ENCODE data around the gene PSEN1. TPM values are rescaled to one million over a fixed set of nuclear protein-coding genes. Genes with fewer than 3 reads are reported as not detected.

Gene PSEN1
- total RNA-seq, 2 experiments from 2014 or later = 30.3 to 31.6 TPM

DNA sequence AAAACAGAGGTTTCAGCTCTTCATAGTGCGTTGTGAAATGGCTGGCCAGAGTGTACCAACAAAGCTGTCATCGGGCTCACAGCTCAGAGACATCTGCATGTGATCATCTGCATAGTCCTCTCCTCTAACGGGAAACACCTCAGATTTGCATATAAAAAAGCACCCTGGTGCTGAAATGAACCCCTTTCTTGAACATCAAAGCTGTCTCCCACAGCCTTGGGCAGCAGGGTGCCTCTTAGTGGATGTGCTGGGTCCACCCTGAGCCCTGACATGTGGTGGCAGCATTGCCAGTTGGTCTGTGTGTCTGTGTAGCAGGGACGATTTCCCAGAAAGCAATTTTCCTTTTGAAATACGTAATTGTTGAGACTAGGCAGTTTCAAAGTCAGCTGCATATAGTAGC lies 86.7 kb downstream of the PSEN1 start:
- peak overlapping the region; percentile 77 for H3K27ac Mint-ChIP-seq

DNA sequence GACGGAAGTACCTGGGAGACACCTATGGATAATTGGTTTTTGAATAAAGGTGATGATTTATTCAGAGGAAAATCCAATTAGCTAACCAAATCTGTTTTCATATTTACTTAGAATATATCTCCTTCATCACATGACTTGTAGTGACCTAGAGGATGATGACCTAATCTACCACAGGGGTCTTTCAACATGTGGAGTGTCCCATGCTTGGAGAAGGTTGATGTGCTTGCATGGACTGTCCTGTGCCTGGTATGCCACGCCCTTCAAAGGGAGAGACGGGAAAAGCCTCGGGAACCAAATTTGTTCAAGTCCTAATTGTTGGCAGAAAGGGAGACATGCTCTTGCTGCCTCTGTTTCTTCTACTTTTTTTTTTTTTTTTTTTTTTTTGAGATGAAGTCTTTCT lies 89.2 kb downstream of the PSEN1 start:
- CTCF ChIA-PET = interaction anchor here (0.6 to 1.5 kb wide), 3 partner anchors 10 to 53 kb away, joined by 3 read pairs; no protein-coding TSS in a partner anchor
- Mint-ChIP-seq H3K9me3 (no peaks in the 10 kb centered on the region), H3K4me1 (ENCODE audit: low read depth) (peaks cover 23% of the 10 kb centered on the region), H3K27me3 (no peaks in the 10 kb centered on the region), H3K4me3 (no peak overlapping the region), H3K36me3 (peaks cover 15% of the 10 kb centered on the region), H3K27ac (no peak overlapping the region)
- no peak for DNase-seq
- POLR2A ChIA-PET = no interaction called here
- intact Hi-C loops (cut with micrococcal nuclease) = no loop called here

More for the DNA sequence above, 86.7 kb downstream of the PSEN1 start:
- peak; percentile 76 for DNase-seq
- Mint-ChIP-seq H3K4me3 (no peak overlapping the region), H3K4me1 (ENCODE audit: low read depth) (peaks cover 23% of the 10 kb centered on the region), H3K27me3 (no peaks in the 10 kb centered on the region), H3K36me3 (peaks cover 32% of the 10 kb centered on the region), H3K9me3 (no peaks in the 10 kb centered on the region)
- CTCF ChIA-PET = interaction anchor here (0.6 to 1.2 kb wide), 4 partner anchors 12 to 347 kb away, joined by 3 to 7 read pairs (median 3); no protein-coding TSS in a partner anchor
- intact Hi-C loops (cut with micrococcal nuclease) = loop anchor here (2.0 kb wide), 2 partner anchors 68 to 236 kb away; partner anchors contain the start of gene NUMB
- POLR2A ChIA-PET = interaction anchor here (1.1 kb wide), 1 partner anchor 15 kb away, joined by 3 read pairs; no protein-coding TSS in a partner anchor

GRCh38 chr14:73227812-73228781 lies 91.8 kb downstream of the PSEN1 start:
- DNase-seq = no peak
- ChIA-PET POLR2A (no interaction called here), CTCF (interaction anchor here (0.9 kb wide), 1 partner anchor 244 kb away, joined by 3 read pairs; no protein-coding TSS in a partner anchor)
- no peak overlapping the region for H3K27ac Mint-ChIP-seq
- intact Hi-C loops (cut with micrococcal nuclease) = no loop called here
- H3K36me3 Mint-ChIP-seq = peaks cover 7% of the 10 kb centered on the region
- H3K4me3 Mint-ChIP-seq = no peak overlapping the region
- H3K4me1 Mint-ChIP-seq (ENCODE audit: low read depth) = peaks cover 4% of the 10 kb centered on the region
- peaks cover 2% of the 10 kb centered on the region for H3K27me3 Mint-ChIP-seq
- no peaks in the 10 kb centered on the region for H3K9me3 Mint-ChIP-seq

- Mint-ChIP-seq H3K27me3 (peaks cover 13% of the 10 kb centered on the region), H3K9me3 (no peaks in the 10 kb centered on the region), H3K36me3 (peaks cover 4% of the 10 kb centered on the region), H3K27ac (no peak overlapping the region), H3K4me3 (no peak overlapping the region), H3K4me1 (ENCODE audit: low read depth) (no peaks in the 10 kb centered on the region)
- intact Hi-C loops (cut with micrococcal nuclease) = no loop called here
- no peak for DNase-seq
- ChIA-PET POLR2A (no interaction called here), CTCF (interaction anchor here (1.4 kb wide), 1 partner anchor 37 kb away, joined by 3 read pairs; no protein-coding TSS in a partner anchor)
Observed at GRCh38 chr14:73230051-73230450, 93.7 kb downstream of the PSEN1 start.

DNA sequence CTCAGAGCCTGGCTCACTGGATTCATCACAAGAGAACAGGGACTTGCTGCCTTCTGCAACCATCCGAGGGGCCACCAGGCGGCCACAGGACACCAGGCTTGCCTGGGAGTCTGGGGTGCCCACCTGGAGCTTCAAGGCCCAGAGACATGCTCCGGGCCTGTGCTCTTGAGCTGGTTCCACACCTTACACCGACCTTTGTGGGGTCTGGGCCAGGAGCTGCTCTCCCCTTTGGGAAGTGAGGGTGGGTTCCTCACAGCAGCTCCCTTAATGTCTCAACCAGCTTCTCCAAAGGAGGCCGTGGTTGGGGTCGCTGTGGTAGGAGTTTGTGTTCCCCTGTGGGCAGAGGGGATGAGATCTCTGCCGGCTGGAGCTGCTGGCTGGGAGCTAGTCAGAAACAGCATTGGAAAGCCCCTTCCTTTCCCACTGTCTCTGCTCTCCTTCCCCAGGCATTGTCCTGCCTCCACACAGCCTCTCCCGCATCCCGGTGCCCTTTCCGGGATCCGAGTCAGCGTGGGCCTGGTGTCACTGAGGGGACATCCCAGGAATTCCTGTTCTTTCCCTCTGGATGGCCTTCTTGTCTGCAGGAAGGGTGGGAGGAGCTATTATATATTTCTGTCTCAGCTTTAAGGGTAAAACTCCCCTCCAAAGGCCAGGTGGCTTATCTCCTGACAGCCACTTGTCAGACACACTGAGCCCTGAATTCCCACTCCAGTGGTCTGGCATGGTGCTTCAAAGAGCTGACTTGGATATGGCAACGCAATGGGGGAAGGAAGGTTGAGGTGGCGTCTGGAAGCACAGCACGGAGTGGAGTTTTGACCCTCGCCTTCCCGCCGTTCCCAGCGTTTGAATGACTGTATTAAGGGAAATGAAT lies 95.9 kb downstream of the PSEN1 start:
- H3K4me1 Mint-ChIP-seq (ENCODE audit: low read depth) = peaks cover 5% of the 10 kb centered on the region
- CTCF ChIA-PET = interaction anchor here (0.6 to 1.6 kb wide), 6 partner anchors 9 to 407 kb away, joined by 3 to 7 read pairs (median 3); no protein-coding TSS in a partner anchor
- DNase-seq = peak; percentile 25
- no peaks in the 10 kb centered on the region for H3K9me3 Mint-ChIP-seq
- H3K36me3 Mint-ChIP-seq = peaks cover 1% of the 10 kb centered on the region
- H3K27ac Mint-ChIP-seq = no peak overlapping the region
- peaks cover 33% of the 10 kb centered on the region for H3K27me3 Mint-ChIP-seq
- POLR2A ChIA-PET = no interaction called here
- no peak overlapping the region for H3K4me3 Mint-ChIP-seq
- intact Hi-C loops (cut with micrococcal nuclease) = no loop called here

- ChIA-PET CTCF (interaction anchor here (1.2 to 1.6 kb wide), 2 partner anchors 8 to 239 kb away, joined by 3 to 7 read pairs; no protein-coding TSS in a partner anchor), POLR2A (no interaction called here)
- peaks cover 5% of the 10 kb centered on the region for H3K4me1 Mint-ChIP-seq (ENCODE audit: low read depth)
- no peak overlapping the region for H3K27ac Mint-ChIP-seq
- intact Hi-C loops (cut with micrococcal nuclease) = no loop called here
- DNase-seq = no peak
- H3K27me3 Mint-ChIP-seq = peaks cover 33% of the 10 kb centered on the region
- no peak overlapping the region for H3K4me3 Mint-ChIP-seq
- H3K9me3 Mint-ChIP-seq = no peaks in the 10 kb centered on the region
- H3K36me3 Mint-ChIP-seq = peaks cover 1% of the 10 kb centered on the region
Observed at GRCh38 chr14:73232984-73233383, 96.7 kb downstream of the PSEN1 start.

- CTCF ChIA-PET = interaction anchor here (0.6 kb wide), 1 partner anchor 145 kb away, joined by 3 read pairs; no protein-coding TSS in a partner anchor
- H3K36me3 Mint-ChIP-seq = peaks cover 1% of the 10 kb centered on the region
Observed at GRCh38 chr14:73233564-73233963, 97.3 kb downstream of the PSEN1 start.

GRCh38 chr14:73234029-73234428 lies 97.7 kb downstream of the PSEN1 start:
- DNase-seq = no peak
- POLR2A ChIA-PET = no interaction called here
- Mint-ChIP-seq H3K4me1 (ENCODE audit: low read depth) (peaks cover 12% of the 10 kb centered on the region), H3K9me3 (no peaks in the 10 kb centered on the region), H3K27me3 (peaks cover 41% of the 10 kb centered on the region), H3K27ac (no peak overlapping the region), H3K36me3 (peaks cover 1% of the 10 kb centered on the region), H3K4me3 (no peak overlapping the region)
- intact Hi-C loops (cut with micrococcal nuclease) = no loop called here
- CTCF ChIA-PET = interaction anchor here (0.6 kb wide), 1 partner anchor 144 kb away, joined by 3 read pairs; no protein-coding TSS in a partner anchor

More at GRCh38 chr14:73233564-73233963, 97.3 kb downstream of the PSEN1 start:
- Mint-ChIP-seq H3K4me1 (ENCODE audit: low read depth) (peaks cover 9% of the 10 kb centered on the region), H3K27ac (no peak overlapping the region), H3K27me3 (peaks cover 36% of the 10 kb centered on the region), H3K4me3 (no peak overlapping the region), H3K9me3 (no peaks in the 10 kb centered on the region)
- intact Hi-C loops (cut with micrococcal nuclease) = no loop called here
- no peak for DNase-seq
- POLR2A ChIA-PET = no interaction called here

- no peak for DNase-seq
- ChIA-PET POLR2A (no interaction called here), CTCF (no interaction called here)
- Mint-ChIP-seq H3K9me3 (no peaks in the 10 kb centered on the region), H3K4me1 (ENCODE audit: low read depth) (peaks cover 12% of the 10 kb centered on the region), H3K27me3 (peaks cover 44% of the 10 kb centered on the region), H3K4me3 (no peak overlapping the region), H3K27ac (no peak overlapping the region), H3K36me3 (no peaks in the 10 kb centered on the region)
- intact Hi-C loops (cut with micrococcal nuclease) = no loop called here
Observed at GRCh38 chr14:73234586-73235394, 98.5 kb downstream of the PSEN1 start.

- intact Hi-C loops (cut with micrococcal nuclease) = no loop called here
- H3K36me3 Mint-ChIP-seq = no peaks in the 10 kb centered on the region
- peaks cover 12% of the 10 kb centered on the region for H3K4me1 Mint-ChIP-seq (ENCODE audit: low read depth)
- H3K27ac Mint-ChIP-seq = no peak overlapping the region
- ChIA-PET POLR2A (no interaction called here), CTCF (no interaction called here)
- H3K4me3 Mint-ChIP-seq = no peak overlapping the region
- DNase-seq = no peak
- H3K9me3 Mint-ChIP-seq = no peaks in the 10 kb centered on the region
- H3K27me3 Mint-ChIP-seq = peaks cover 51% of the 10 kb centered on the region
Observed at GRCh38 chr14:73235531-73236155, 99.3 kb downstream of the PSEN1 start.

- CTCF ChIA-PET = no interaction called here
- no peaks in the 10 kb centered on the region for H3K9me3 Mint-ChIP-seq
- no peaks in the 10 kb centered on the region for H3K36me3 Mint-ChIP-seq
- H3K27ac Mint-ChIP-seq = no peak overlapping the region
- H3K4me3 Mint-ChIP-seq = no peak overlapping the region
- DNase-seq = no peak
- POLR2A ChIA-PET = no interaction called here
- H3K27me3 Mint-ChIP-seq = peaks cover 56% of the 10 kb centered on the region
- intact Hi-C loops (cut with micrococcal nuclease) = no loop called here
- peaks cover 12% of the 10 kb centered on the region for H3K4me1 Mint-ChIP-seq (ENCODE audit: low read depth)
Observed at GRCh38 chr14:73236157-73236556, 99.8 kb downstream of the PSEN1 start.
